ENCODE measurements around the gene PSMG4.

DNA sequence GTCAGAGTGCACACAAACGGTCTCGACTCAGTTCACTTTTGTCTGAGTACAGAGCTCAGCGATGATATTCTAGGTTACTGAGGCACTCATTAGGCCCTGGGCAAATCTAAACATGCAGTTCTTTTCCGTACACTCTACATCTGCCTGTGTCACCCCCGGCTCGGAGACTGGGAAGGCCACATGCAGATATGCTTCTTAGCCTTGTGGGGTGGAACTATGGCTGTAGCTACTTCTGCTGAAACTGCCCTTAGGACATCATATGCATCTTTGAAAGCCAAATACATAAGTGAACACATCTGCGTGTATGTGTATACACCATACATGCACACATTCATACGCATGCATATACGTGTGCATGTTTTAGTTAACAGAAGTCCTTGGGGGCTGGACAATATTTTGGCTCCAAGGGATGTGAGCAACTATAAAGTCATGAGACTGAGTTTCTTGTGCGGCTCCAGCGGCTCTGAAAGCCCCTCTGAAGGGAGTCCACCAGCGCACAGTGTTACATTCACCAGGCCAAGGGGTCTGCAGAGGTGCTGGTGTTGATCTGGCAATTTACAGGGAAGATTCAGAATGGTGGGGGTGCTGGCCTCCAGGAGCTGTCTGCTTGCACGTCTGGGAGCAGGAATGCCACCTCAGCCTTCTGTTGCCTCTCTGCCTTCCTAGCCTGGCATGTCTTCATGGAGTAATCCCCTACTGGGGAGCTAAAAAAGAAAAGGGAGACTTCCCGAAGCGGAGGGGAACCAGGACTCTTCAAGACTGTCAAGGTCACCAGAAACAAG, 31.6 kb downstream of the PSMG4 start:
- TF ChIP-seq, protein P1, sequence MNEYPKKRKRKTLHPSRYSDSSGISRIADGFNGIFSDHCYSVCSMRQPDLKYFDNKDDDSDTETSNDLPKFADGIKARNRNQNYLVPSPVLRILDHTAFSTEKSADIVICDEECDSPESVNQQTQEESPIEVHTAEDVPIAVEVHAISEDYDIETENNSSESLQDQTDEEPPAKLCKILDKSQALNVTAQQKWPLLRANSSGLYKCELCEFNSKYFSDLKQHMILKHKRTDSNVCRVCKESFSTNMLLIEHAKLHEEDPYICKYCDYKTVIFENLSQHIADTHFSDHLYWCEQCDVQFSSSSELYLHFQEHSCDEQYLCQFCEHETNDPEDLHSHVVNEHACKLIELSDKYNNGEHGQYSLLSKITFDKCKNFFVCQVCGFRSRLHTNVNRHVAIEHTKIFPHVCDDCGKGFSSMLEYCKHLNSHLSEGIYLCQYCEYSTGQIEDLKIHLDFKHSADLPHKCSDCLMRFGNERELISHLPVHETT (CRISPR knock-in tag; conservative IDR thresholded peaks at IDR 0.05 in 1 of 2, IDR thresholded peaks at IDR 0.05 in 1 of 2) = no peak
- TF ChIP-seq ZSCAN29 (IDR thresholded peaks at IDR 0.05) (no peak), GABPA (tag; conservative IDR thresholded peaks at IDR 0.05; ENCODE audit: low read depth) (no peak), SRSF3 (IDR thresholded peaks at IDR 0.05; ENCODE audit: insufficient read depth, low read length) (no peak), RBM22 (IDR thresholded peaks at IDR 0.05; ENCODE audit: low read depth, low read length, poor library complexity, severe bottlenecking) (no peak), MYNN (IDR thresholded peaks at IDR 0.05) (no peak), MYNN (CRISPR knock-in tag; IDR thresholded peaks at IDR 0.05) (no peak), TCF3 (CRISPR knock-in tag; IDR thresholded peaks at IDR 0.05) (no peak), EZH2 (IDR thresholded peaks at IDR 0.05; ENCODE audit: borderline replicate concordance, low read depth, low read length) (no peak), BHLHE40 (IDR thresholded peaks at IDR 0.05; ENCODE audit: low read length) (no peak), MYC (IDR thresholded peaks at IDR 0.05; ENCODE audit: low read depth, low read length) (no peak), MYC (CRISPR knock-in tag; IDR thresholded peaks at IDR 0.05; ENCODE audit: borderline replicate concordance, low read depth) (no peak), FOS (IDR thresholded peaks at IDR 0.05; ENCODE audit: extremely low read depth, insufficient read length) (no peak), MTA2 (IDR thresholded peaks at IDR 0.05; ENCODE audit: low read depth) (no peak)
- TF ChIP-seq, protein P2, sequence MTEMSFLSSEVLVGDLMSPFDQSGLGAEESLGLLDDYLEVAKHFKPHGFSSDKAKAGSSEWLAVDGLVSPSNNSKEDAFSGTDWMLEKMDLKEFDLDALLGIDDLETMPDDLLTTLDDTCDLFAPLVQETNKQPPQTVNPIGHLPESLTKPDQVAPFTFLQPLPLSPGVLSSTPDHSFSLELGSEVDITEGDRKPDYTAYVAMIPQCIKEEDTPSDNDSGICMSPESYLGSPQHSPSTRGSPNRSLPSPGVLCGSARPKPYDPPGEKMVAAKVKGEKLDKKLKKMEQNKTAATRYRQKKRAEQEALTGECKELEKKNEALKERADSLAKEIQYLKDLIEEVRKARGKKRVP (CRISPR knock-in tag; IDR thresholded peaks at IDR 0.05) = no peak
- TF ChIP-seq, protein P3, sequence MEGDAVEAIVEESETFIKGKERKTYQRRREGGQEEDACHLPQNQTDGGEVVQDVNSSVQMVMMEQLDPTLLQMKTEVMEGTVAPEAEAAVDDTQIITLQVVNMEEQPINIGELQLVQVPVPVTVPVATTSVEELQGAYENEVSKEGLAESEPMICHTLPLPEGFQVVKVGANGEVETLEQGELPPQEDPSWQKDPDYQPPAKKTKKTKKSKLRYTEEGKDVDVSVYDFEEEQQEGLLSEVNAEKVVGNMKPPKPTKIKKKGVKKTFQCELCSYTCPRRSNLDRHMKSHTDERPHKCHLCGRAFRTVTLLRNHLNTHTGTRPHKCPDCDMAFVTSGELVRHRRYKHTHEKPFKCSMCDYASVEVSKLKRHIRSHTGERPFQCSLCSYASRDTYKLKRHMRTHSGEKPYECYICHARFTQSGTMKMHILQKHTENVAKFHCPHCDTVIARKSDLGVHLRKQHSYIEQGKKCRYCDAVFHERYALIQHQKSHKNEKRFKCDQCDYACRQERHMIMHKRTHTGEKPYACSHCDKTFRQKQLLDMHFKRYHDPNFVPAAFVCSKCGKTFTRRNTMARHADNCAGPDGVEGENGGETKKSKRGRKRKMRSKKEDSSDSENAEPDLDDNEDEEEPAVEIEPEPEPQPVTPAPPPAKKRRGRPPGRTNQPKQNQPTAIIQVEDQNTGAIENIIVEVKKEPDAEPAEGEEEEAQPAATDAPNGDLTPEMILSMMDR (IDR thresholded peaks at IDR 0.05 in 2 of 3, conservative IDR thresholded peaks at IDR 0.05 in 1 of 3; ENCODE audit: insufficient read depth in 2 of 3, low read depth in 1 of 3, low read length in 3 of 3) = no peak
